HG03469 (cell line): ENCODE measurements around the gene TSPAN13.

Experiments used
- ATAC-seq: cut with Tn5 transposase; IDR thresholded peaks from one replicate; pipeline ENCODE4 v1.9.1; 2021; ENCODE audit warnings: mild to moderate bottlenecking, moderate library complexity, moderate number of reproducible peaks; ENCODE audit not compliant: unreplicated experiment

TSPAN13 gene

DNA sequence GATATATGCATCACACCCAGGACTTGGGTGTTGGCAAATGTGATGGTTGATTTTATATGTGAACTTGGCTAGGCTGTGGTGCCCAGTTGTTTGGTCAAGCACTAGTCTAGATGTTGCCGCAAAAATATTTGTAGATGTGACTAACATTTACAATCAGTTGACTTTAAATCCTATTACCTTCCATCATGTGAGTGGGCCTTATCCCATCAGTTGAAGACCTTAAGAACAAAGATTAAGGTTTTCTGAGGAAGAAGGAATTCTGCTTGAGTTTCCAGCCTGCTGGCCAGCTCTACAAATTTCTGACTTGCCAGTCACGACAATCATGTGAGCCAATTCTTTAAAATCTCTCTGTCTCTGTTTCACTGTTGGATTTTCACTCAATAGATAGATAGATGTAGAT, 20.3 kb downstream of the TSPAN13 start:
- no peak for ATAC-seq

DNA sequence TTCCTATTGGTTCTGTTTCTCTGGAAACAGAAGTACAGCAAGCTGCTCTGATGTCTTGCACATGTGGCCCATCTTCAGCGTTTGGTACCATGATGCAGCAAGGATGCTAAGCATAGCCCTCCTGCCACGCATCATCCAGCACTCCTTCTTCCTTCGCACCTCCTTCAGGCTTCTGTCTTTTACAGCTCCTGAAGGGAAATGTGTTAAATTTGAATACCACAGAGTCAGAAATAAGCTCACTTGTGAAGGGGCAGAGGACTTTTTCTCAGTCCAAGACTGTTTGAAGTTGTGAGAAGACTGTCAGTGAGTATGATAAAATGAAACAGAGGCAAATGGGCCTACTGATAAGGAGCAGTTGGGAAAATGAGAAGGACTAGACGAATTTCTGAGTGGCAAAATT, 20.7 kb downstream of the TSPAN13 start:
- ATAC-seq, result no peak

DNA sequence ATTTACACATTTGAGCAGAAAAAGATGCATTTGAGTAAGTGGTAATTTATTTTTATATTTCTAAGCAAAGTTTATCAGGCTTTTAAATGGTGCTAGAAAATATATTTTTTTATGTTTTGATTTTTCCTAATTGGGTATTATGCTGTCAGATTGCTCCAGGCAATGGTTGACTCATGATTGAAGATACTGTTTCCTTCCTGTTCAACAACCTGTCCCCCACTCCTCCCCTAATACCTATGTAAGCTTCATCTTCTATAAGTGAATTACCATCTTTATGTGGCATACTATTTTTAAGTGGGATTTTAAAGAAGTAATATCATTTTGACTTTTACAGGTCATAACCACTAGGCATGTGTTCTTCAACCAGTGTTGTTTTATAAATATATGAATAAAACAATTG, 21.4 kb downstream of the TSPAN13 start:
- no peak for ATAC-seq

DNA sequence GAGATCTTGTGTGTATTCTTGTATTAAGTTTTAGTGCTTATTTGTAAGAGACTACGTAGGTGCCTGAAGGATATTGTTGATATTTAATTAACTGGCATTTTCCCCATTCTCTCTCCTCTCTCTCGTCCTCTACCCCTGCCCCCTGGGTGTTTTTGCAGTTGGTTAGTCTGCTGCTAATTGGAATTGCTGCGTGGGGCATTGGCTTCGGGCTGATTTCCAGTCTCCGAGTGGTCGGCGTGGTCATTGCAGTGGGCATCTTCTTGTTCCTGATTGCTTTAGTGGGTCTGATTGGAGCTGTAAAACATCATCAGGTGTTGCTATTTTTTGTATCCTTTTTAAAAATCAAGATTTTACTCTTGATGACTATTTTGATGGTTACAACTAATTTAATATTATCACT, 22.5 kb downstream of the TSPAN13 start:
- no peak for ATAC-seq

DNA sequence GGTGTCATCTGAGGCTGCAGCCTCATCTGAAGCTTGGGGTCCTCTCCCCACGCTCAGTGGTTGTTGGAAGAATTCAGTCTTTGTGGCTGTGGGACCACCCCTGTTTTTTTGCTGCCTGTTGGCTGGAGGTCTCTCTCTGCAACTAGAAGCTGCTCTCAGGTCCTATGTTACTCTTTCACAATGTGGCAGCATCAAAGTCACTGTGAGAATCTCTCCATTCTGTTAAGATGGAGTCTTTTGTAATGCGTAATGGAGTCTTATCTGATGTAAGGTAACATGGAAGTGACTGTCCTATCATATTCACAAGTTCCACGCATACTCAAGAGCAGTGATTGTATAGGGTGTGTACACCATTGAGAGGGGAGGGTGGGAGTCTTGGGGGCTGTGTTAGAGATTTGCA, 24.9 kb downstream of the TSPAN13 start:
- no peak for ATAC-seq

- no peak for ATAC-seq
Observed at GRCh38 chr7:16779051-16779450, 25.5 kb downstream of the TSPAN13 start.

DNA sequence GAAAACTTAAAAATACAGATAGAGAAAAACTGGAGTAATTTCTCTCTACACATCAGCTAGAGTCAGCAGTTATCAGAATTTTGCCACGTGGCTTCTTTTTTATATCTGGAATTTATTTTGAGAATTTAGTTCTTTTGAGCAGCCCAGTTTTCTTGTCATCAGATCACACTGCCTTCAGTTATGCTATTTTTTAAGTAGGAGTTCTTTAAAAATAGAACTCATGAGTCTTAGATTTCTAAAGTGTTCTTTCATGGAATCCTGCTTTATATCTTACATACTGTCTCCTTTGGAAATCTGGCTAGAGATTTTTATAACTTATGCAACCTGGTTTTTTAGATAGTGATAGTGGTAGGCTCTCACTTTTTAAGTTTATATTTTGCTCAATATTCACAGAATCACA, 27.0 kb downstream of the TSPAN13 start:
- no peak for ATAC-seq

GRCh38 chr7:16785321-16785720, 31.8 kb downstream of the TSPAN13 start:
- no peak for ATAC-seq

GRCh38 chr7:16785846-16786245, 32.3 kb downstream of the TSPAN13 start:
- no peak for ATAC-seq

DNA sequence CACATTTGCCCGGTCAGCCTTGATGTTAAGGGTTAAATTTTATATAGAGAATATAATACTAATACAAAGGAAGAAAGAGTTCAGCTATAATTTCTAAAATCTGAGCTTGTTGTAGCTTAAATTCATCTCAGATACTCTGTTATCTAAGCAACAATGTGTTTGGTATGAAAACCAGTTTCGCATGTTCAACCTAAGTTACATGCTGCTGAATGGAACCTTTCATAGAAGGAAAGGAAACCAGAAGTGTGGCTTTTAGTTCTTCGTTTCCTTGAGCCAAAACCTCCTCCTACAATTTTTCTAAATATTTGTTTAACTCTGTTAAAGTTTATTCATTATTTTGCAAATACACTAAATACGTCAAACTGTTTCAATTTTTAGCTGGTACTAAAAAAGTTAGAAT, 32.7 kb downstream of the TSPAN13 start:
- ATAC-seq, result no peak

DNA sequence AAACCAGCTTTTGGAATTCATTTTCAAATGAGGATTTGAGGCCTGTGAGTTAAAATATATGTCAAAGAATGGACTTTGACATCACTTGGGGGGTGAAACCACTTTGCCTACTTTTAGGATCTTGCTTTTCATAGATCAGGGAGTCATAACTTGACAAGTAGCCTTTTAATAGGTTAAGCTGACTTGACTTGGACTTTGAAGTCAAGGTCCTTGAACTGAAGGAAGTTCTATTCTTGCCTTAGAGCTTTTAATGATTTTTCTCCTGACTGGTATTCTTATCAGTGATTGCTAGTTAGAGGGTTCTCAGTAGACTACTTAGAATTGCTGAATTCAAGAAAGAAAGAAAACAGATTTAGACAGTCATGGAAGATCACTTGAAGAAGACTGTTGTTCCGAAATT, 33.6 kb downstream of the TSPAN13 start:
- no peak for ATAC-seq

DNA sequence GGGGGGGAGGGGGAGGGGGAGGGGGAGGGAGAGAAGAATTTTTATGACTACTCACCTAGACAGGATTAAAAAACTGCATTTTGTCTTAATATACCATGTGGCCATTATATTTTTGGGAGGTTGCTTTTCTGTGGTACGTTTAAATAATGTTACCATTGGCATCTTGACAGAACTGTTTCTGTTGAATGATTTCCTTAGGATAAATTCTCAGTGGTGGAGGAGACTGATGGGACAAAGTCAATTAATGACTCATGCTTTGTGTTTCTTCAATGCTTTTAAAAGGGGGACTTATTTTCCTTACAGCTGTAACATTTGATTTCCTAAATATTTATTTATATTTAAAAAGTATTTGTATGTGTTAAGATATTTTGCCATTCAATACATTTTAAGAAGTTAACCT, 37.5 kb downstream of the TSPAN13 start:
- ATAC-seq, result no peak

GRCh38 chr7:16791905-16792698, 38.5 kb downstream of the TSPAN13 start:
- no peak for ATAC-seq

DNA sequence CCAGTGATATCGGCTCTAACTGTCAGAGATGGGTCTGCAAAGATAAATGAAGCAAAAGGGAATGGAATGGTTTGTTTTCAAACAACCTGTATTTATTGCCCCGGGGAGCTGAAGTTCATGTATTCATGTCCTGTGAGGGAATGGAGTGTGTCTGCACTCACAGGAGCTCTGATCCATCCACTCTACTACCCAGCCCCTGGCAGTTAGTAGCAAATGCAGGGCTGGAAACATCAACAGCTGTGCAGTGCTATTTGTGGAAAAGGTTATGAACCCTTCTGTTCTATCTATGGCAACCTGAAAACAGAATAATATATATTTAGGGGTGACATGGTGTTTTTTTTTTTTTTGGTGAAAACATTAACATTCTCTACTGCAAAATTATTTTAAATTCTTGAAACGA, 41.4 kb downstream of the TSPAN13 start:
- ATAC-seq, result no peak

- ATAC-seq, result no peak
Observed at GRCh38 chr7:16795624-16796023, 42.1 kb downstream of the TSPAN13 start.

DNA sequence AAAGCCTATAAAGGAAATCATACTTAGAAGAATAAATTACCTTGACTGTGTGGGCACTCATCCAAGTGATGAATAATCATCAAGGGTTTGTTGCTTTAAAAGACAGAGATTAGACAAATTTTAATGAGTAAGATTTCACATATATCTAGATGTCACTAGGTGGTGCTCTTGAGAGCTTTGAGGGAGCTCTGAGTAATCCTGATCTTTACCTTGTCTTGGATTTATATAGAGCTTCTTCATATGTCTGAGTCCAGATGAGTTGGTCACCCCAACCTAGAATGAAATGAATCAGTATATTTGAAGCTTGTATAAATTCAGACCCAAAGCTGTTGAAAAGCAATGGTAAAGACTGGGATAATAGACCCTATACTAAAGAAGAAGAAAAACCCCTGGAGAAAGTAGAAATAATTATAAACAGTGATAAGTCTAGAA, 47.6 kb downstream of the TSPAN13 start:
- ATAC-seq, result peak; percentile 74

- ATAC-seq, result no peak
Observed at GRCh38 chr7:16801579-16801978, 48.0 kb downstream of the TSPAN13 start.

DNA sequence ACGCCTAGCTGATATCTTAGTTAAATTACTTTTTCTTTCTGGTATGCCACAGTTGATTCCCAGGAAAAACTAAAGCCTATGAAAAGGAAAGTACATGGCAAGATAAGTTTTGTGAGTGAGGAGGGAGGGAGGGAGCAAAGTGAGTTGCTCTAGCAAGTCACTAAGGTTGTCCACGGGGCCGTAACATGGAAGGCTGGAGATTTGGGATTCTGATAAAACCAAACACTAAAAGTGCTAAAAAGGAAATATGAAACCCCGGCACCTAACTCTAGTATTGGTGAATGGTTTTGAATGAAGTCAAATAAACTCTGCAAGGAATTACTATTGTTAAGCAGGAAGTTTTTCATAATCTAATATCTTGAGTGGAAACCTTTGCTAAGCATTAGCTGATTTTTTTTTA, 49.6 kb downstream of the TSPAN13 start:
- ATAC-seq, result no peak

- ATAC-seq, result no peak
Observed at GRCh38 chr7:16803881-16804673, 50.5 kb downstream of the TSPAN13 start.

- ATAC-seq, result no peak
Observed at GRCh38 chr7:16804674-16805439, 51.3 kb downstream of the TSPAN13 start, which contains the start of gene AGR2. AGR2 (minus strand) TSS chr7:16804999; CDS start chr7:16801796, 3,203 bp downstream.

DNA sequence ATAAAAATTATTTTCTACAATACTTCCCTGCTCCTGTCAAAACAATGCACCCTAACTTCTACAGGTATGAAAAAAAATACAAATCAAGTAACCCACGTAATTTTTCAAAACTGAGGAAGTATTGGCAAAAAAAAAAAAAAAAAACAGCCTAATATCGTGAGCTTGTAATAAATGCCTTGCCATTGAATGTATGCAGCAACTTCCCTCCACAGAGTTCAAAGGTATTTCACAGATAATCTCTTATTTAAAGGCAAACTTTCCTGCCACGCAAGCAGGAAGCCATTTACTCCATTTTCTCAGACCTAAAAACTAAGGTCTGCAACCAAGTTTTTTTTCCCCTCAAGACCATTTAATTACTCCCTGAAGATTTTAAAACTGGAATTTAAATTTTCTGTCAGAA, 51.9 kb downstream of the TSPAN13 start:
- no peak for ATAC-seq
